ENCODE measurements around the gene TRIM24. TPM values are rescaled to one million over a fixed set of nuclear protein-coding genes. Genes with fewer than 3 reads are reported as not detected.

TRIM24 gene
- total and polyA plus RNA-seq, 8 donors, result 22.4 to 81.2 (median 69.9) TPM

GRCh38 chr7:138500892-138501291 is 40.8 kb downstream of the TRIM24 start:
- Histone ChIP-seq H3K27ac (no peak overlapping the region), H3K4me3 (no peak overlapping the region), H3K9me3 (no peaks in the 10 kb centered on the region), H3K27me3 (no peaks in the 10 kb centered on the region), H3K36me3 (peaks cover 0 to 9% of the 10 kb centered on the region in 2 donors), H3K4me1 (peaks cover 0 to 9% of the 10 kb centered on the region in 2 donors)
- DNase-seq (no peak), ATAC-seq (no peak)
- intact Hi-C loops (cut with DNase I), result no loop called here
- no peak for TF ChIP-seq CTCF (IDR thresholded peaks at IDR 0.05)

- Histone ChIP-seq H3K4me1 (peaks cover 0 to 9% of the 10 kb centered on the region in 2 donors), H3K36me3 (peaks cover 0 to 10% of the 10 kb centered on the region in 2 donors), H3K27me3 (no peaks in the 10 kb centered on the region), H3K27ac (no peak overlapping the region), H3K4me3 (no peak overlapping the region), H3K9me3 (no peaks in the 10 kb centered on the region)
- intact Hi-C loops (cut with DNase I), result no loop called here
- TF ChIP-seq CTCF (IDR thresholded peaks at IDR 0.05), result no peak
- ATAC-seq (no peak), DNase-seq (no peak)
Observed at GRCh38 chr7:138502023-138502767, 42.1 kb downstream of the TRIM24 start.

GRCh38 chr7:138505361-138505873 is 45.4 kb downstream of the TRIM24 start:
- no peak for ATAC-seq
- H3K36me3 ChIP-seq, result peaks cover 0 to 21% of the 10 kb centered on the region in 2 donors
- no peaks in the 10 kb centered on the region for H3K9me3 ChIP-seq
- H3K4me3 ChIP-seq, result no peak overlapping the region
- intact Hi-C loops (cut with DNase I), result no loop called here
- H3K27ac ChIP-seq, result no peak overlapping the region
- DNase-seq, result no peak
- H3K27me3 ChIP-seq, result no peaks in the 10 kb centered on the region
- TF ChIP-seq CTCF (IDR thresholded peaks at IDR 0.05), result no peak
- peaks cover 0 to 19% of the 10 kb centered on the region in 2 donors for H3K4me1 ChIP-seq

- Histone ChIP-seq H3K36me3 (peaks cover 0 to 21% of the 10 kb centered on the region in 2 donors), H3K9me3 (no peaks in the 10 kb centered on the region), H3K27ac (no peak overlapping the region), H3K4me1 (peaks cover 0 to 19% of the 10 kb centered on the region in 2 donors), H3K27me3 (no peaks in the 10 kb centered on the region), H3K4me3 (no peak overlapping the region)
- ATAC-seq (no peak), DNase-seq (no peak)
- no peak for TF ChIP-seq CTCF (IDR thresholded peaks at IDR 0.05)
- intact Hi-C loops (cut with DNase I), result no loop called here
Observed at GRCh38 chr7:138506764-138507163, 46.7 kb downstream of the TRIM24 start.

- H3K4me3 ChIP-seq, result no peak overlapping the region
- no peak for TF ChIP-seq CTCF (IDR thresholded peaks at IDR 0.05)
Observed at GRCh38 chr7:138510003-138510402, 49.9 kb downstream of the TRIM24 start.

More at GRCh38 chr7:138510003-138510402, 49.9 kb downstream of the TRIM24 start:
- no peak for DNase-seq
- Histone ChIP-seq H3K36me3 (peaks cover 0 to 21% of the 10 kb centered on the region in 2 donors), H3K4me1 (peaks cover 0 to 10% of the 10 kb centered on the region in 2 donors), H3K27ac (no peak overlapping the region), H3K9me3 (no peaks in the 10 kb centered on the region), H3K27me3 (no peaks in the 10 kb centered on the region)
- no peak for ATAC-seq
- intact Hi-C loops (cut with DNase I), result no loop called here

Measured in left lung (tissue), 10 donors.